Stimulated activated CD4-positive, alpha-beta T cell treated with anti-CD3 and anti-CD28 coated beads, Interleukin-15, amount 100 ng/mL, for 1 hour (primary cell): ENCODE measurements around the gene ECE1.
A peak's percentile ranks its signal among the peaks of the same experiment; 100 is the strongest.
"Not testable (repeated sequence)": the region's sequence is repeated elsewhere in the genome, so short reads cannot be mapped to it uniquely, and the experiment has no call there.

Experiments
- DNase-seq, 2 donors: peaks; one replicate each; pipeline ENCODE4 v3.0.0-alpha.2; 2020; ENCODE audit warnings: low read depth in 1 of 2, low spot score in 1 of 2

Gene ECE1

DNA sequence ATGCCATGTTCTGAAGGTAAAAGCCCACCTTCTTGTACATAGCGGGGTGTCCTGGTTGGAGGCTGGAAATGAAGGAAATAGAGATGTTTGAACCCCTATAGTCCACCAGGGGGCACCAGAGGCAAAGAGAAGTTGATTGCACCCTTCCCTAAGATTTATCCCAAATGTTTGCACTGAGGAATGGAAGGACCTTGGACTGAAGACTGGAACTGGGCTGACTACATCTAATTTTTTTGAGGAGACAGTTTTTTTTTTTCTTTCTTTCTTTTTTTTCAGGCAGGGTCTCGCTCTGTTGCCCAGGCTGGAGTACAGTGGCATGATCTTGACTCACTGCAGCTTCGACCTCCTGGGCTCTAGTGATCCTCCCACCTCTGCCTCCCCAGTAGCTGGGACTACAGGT, 58.2 kb downstream of the ECE1 start:
- no peak for DNase-seq

- DNase-seq = no peak
Measured at GRCh38 chr1:21229246-21230000, 60.8 kb downstream of the ECE1 start.

GRCh38 chr1:21228224-21228623, 62.0 kb downstream of the ECE1 start:
- DNase-seq = not testable (repeated sequence)

- DNase-seq = no peak
Measured at GRCh38 chr1:21225065-21225464, 65.2 kb downstream of the ECE1 start.

DNA sequence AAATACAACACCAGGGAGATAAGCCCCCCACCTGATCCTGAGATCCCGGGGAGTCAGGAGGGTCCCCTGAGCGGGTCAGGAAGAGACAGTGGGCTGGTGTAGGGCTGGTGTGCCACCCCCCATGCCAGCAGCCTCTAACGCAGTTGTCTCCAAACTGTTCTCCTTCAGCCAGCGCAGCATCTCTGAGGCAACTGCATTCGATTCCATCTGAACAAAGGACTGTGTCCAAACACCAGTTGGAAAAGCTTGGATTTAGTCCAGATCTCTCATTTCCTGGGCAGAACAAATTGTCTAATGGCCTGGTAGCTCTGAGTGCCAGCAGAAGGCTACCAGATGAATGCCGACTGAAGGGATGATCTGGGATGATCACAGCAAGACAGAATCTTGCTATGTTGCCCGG, 69.4 kb downstream of the ECE1 start:
- DNase-seq = no peak

DNA sequence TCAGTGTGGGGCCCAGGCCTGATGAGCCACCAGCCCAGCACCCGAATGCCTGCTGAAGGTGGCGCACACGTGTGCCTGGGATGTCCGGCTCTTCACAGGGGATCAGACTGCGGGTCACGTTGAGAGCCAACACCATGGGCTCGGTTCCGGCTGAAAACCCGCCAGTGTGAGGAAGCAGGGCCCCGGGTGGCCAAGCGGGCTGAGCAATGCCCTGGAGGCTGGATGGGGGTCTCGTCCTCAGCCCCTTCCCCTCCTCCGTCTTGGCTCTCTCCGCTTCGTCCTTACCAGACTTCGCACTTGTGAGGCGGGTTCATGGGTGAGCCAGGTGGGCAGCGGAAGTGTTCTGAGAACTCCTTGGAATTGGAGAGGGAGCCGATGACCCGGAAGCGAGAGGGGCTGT, 70.6 kb downstream of the ECE1 start:
- no peak for DNase-seq

DNA sequence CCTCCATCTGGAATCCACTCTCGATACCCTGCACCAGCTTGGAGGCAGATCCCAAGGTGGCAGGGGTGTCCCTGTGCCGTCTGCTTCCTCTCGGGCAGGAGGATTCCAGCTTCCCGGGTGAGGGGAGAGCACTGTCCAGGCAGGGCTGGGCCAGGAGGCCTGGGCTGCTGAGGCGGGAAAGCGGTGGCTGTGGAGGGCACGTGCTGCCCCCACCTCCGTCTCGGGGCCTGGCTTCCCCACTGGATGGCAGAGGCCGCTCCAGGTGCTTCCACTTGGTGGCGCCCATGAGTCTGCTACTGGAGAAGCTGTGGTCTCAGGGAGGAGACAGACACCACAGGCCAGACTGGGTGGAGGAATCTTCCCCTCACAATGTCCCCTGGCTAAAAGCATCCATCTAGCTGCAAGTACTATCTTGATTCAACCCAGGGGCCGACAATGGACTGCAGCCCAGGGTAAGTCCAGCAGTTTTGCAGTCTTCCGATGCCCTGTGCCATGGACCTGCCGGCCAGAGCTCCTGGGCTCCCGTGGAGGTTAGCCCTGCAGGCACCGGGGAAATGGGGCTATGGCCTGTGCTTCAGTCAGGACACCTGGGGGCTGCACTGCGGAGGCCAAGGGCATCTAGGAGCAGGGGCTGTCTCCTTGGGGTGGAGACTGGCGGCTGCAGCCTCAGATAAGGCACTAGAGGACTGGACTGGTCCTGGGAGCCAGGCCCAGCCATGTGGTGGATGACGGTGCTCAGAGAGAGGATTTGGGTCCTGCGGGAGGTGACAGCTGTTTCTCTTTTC, 72.3 kb downstream of the ECE1 start:
- no peak for DNase-seq

GRCh38 chr1:21216835-21217811, 73.1 kb downstream of the ECE1 start:
- peak; percentile 33 to 42 for DNase-seq

DNA sequence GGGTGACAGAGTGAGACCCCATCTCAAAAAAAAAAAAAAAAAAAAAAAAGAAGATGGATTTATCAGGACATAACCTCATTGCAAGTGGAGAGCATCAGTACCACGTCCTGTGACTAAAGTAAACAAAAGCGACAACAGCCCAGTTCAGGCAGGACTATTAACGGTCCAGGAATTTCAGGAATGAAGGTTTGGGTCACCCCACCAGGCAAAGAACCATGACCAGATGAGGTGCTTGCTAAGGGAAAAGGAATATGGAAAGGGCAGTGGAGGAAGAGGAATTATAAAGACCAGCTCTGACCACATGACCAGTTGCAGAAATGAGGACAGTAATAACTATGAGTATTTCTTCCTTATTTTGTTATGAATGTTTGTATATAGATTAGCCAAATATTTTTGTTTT, 78.1 kb downstream of the ECE1 start:
- no peak for DNase-seq

GRCh38 chr1:21208137-21208700, 82.0 kb downstream of the ECE1 start:
- not testable (repeated sequence) for DNase-seq

DNA sequence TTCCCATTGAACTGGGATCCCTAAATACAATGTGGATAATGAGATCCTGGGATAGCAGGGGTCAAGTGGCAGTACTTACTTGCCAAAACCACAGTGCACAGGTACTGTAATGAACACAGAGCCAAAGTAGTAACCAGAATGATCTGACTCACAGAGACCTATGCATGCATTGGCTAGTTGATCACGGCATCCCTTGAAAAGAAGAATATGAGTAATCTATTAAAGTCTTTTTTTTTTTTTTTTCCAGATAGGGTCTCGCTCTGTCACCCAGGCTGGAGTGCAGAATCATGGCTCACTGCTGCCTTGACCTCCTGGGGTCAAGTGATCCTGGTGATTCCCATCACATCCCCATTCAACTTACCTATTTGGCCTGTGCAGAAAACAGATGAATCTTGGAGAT, 84.1 kb downstream of the ECE1 start:
- DNase-seq = no peak

DNA sequence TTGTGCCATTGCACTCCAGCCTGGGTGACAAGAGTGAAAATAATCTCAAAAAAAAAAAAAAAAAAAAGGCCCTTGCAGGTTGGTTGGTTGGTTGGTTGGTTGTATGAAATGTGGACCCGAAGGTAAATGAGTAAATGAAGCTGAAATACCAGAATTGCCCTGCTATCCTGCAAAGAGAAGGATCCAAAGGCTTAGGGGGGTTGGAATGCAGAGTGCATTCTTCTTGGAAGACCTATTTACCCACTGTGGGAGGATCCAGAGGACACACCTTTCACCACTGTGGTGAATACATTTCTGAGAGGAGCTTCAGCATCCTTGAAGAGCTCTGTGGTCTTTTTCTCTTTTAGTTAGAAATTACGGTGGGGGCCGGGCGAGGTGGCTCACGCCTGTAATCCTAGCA, 84.8 kb downstream of the ECE1 start:
- no peak for DNase-seq

DNA sequence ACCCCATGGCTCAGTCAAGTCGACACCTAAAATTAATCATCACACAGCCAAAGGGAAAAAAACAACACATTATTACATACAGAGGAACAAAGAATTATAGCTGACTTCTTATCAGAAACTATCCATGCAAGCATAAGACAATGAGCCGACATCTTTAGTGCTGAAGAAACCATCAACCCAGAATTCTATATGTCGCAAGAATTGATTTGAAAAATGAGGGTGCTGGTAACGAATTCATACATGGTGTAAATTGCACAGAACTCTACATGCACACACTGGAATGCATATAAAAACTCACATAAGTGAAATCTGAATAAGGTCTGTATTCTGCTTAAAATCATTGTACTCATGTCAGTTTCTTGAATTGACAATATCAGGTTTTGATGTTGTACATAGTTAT, 88.6 kb downstream of the ECE1 start:
- no peak for DNase-seq

DNA sequence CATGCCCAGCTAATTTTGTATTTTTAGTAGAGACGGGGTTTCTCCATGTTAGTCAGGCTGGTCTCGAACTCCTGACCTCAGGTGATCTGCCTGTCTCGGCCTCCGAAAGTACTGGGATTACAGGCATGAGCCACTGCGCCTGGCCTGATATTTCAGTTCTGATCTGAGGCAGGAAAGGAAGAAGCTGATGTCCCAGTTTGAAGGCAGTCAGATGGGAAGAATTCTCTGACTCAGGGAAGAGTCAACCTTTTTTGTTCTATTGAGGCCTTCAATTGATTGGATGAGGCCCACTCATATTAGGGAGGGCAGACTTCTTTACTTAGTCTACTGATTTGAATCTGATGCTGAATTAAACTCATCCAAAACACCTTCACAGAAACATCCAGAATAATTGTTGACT, 89.0 kb downstream of the ECE1 start:
- DNase-seq = not testable (repeated sequence)

DNA sequence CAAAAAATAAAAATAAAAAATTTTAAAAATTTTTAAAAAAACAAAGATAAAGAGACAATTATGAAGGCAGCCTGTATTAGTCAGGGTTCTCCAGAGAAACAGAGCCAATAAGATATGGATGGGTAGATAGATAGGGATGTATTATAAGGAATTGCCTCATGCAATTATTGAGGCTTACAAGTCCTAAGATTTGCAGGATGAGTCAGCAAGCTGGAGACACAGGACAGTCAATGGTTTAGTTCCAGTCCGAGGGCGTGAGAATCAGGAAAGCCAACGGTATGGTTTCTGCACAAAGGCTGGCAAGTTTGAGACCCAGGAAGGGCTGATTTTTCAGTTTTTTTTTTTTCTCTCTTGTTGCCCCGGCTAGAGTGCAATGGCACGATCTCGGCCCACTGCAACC, 89.5 kb downstream of the ECE1 start:
- DNase-seq = no peak

DNA sequence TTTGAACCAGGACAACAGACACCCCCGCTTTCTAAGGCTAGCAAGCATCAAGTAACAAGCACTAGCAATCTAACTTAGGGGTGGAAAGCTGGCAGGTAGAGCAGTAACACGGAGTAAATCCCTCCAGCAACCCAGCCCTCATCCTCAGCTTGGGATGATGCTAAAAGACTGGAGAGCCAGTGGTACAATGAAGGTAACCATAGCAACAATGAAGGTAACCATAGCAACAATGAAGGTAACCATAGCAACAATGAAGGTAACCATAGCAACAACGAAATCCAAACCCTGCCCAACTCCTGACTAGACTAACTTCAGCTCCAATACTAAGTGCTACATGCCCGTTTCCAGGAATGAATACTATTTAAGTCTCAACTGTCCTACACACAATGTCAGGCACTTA, 91.3 kb downstream of the ECE1 start:
- DNase-seq = no peak

- no peak for DNase-seq
Measured at GRCh38 chr1:21192871-21193270, 97.4 kb downstream of the ECE1 start.

DNA sequence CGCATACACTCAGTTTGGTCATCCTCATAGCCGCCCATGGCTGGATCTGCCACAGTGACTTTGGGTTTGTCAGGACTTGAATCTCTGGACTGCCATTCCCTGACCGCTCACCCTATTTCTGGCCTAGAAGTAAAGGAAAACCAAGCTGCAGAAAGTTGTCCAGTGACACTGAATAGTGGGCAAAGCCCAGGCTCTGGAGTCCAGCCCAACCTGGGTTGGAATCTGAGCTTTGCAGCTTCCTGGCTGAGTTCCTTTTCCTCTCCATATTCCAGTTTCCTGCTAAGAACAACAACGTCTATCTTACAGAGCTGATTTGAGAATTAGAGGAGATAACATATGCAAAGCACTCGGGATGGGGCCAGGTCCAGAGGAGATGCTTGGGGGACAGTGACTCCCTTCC, 98.0 kb downstream of the ECE1 start:
- DNase-seq = no peak

- DNase-seq = not testable (repeated sequence)
Measured at GRCh38 chr1:21190771-21191170, 99.5 kb downstream of the ECE1 start.

- DNase-seq = no peak
Measured at GRCh38 chr1:21189906-21190500, 100.3 kb downstream of the ECE1 start.

GRCh38 chr1:21189421-21189820, 100.8 kb downstream of the ECE1 start:
- no peak for DNase-seq
